H9 (cell line): ENCODE results near the gene TMEM79. TPM values are rescaled to one million over a fixed set of nuclear protein-coding genes. Genes with fewer than 3 reads are reported as not detected.
A peak's percentile ranks its signal among the peaks of the same experiment; 100 is the strongest.

ENCODE experiments used
- DNase-seq: peaks from one replicate; pipeline ENCODE4 v3.0.0-alpha.2; 2017
- H2AFZ ChIP-seq: one replicate; pipeline ENCODE4 v1.6.1; 2013; ENCODE audit warnings: mild to moderate bottlenecking, low read length, control low read depth, moderate library complexity
- H2AK5ac ChIP-seq: 2 replicates; pipeline ENCODE4 v1.6.1; 2013; ENCODE audit warnings: low read length, control low read depth, mixed read lengths; ENCODE audit not compliant: insufficient read length
- H2BK120ac ChIP-seq: one replicate; pipeline ENCODE4 v1.6.1; 2013; ENCODE audit warnings: low read depth, mild to moderate bottlenecking, low read length, control low read depth, inconsistent platforms; ENCODE audit not compliant: poor library complexity, severe bottlenecking
- H2BK12ac ChIP-seq: 2 replicates; pipeline ENCODE4 v1.6.1; 2013; ENCODE audit warnings: low read length, control low read depth, mixed read lengths, low read depth; ENCODE audit not compliant: insufficient read length
- H2BK15ac ChIP-seq: 2 replicates; pipeline ENCODE4 v1.6.1; 2013; ENCODE audit warnings: low read depth, low read length, control low read depth
- H2BK20ac ChIP-seq: one replicate; pipeline ENCODE4 v1.6.1; 2013; ENCODE audit warnings: low read depth, mild to moderate bottlenecking, low read length, control low read depth, inconsistent platforms; ENCODE audit not compliant: poor library complexity, severe bottlenecking
- H2BK5ac ChIP-seq: 2 replicates; pipeline ENCODE4 v1.6.1; 2013; ENCODE audit warnings: low read length, control low read depth, mixed read lengths; ENCODE audit not compliant: insufficient read length
- H3K14ac ChIP-seq: 2 replicates; pipeline ENCODE4 v1.6.1; 2013; ENCODE audit warnings: low read length, control low read depth; ENCODE audit not compliant: insufficient read depth
- H3K18ac ChIP-seq: 2 replicates; pipeline ENCODE4 v1.6.1; 2013; ENCODE audit warnings: low read depth, mild to moderate bottlenecking, mixed read lengths, low read length, control low read depth; ENCODE audit not compliant: insufficient read length
- H3K23ac ChIP-seq: 2 replicates; pipeline ENCODE4 v1.6.1; 2013; ENCODE audit warnings: low read length, control low read depth, mixed read lengths, low read depth; ENCODE audit not compliant: insufficient read length
- H3K23me2 ChIP-seq: 2 replicates; pipeline ENCODE4 v1.6.1; 2013; ENCODE audit warnings: low read depth, mild to moderate bottlenecking, mixed read lengths, low read length, control low read depth; ENCODE audit not compliant: insufficient read length, poor library complexity, severe bottlenecking
- H3K27ac ChIP-seq: 2 replicates; pipeline ENCODE4 v1.5.1; 2013; ENCODE audit warnings: low read length, control low read depth, mixed read lengths, low read depth; ENCODE audit not compliant: insufficient read length
- H3K27me3 ChIP-seq: 2 replicates; pipeline ENCODE4 v1.6.1; 2013; ENCODE audit warnings: low read length, control low read depth, inconsistent platforms; ENCODE audit not compliant: insufficient read depth
- H3K4ac ChIP-seq: 2 replicates; pipeline ENCODE4 v1.6.1; 2013; ENCODE audit warnings: low read depth, mild to moderate bottlenecking, control low read depth, inconsistent platforms, low read length, moderate library complexity
- H3K4me1 ChIP-seq: 2 replicates; pipeline ENCODE4 v1.6.1; 2013; ENCODE audit warnings: low read length, control low read depth, inconsistent platforms; ENCODE audit not compliant: insufficient read depth
- H3K4me2 ChIP-seq: 2 replicates; pipeline ENCODE4 v1.6.1; 2013; ENCODE audit warnings: low read length, control low read depth, mixed read lengths; ENCODE audit not compliant: insufficient read length, insufficient read depth
- H3K56ac ChIP-seq: 2 replicates; pipeline ENCODE4 v1.6.1; 2013; ENCODE audit warnings: low read depth, mild to moderate bottlenecking, mixed read lengths, low read length, control low read depth; ENCODE audit not compliant: insufficient read length
- H3K79me1 ChIP-seq: 2 replicates; pipeline ENCODE4 v1.6.1; 2013; ENCODE audit warnings: low read depth, mild to moderate bottlenecking, moderate library complexity, low read length, control low read depth, inconsistent platforms; ENCODE audit not compliant: insufficient read depth, poor library complexity, severe bottlenecking
- H3K79me2 ChIP-seq: 2 replicates; pipeline ENCODE4 v1.6.1; 2013; ENCODE audit warnings: low read length, control low read depth, inconsistent platforms; ENCODE audit not compliant: insufficient read depth
- H3K9ac ChIP-seq: 2 replicates; pipeline ENCODE4 v1.6.1; 2013; ENCODE audit warnings: low read length, control low read depth, mixed read lengths; ENCODE audit not compliant: insufficient read length; ENCODE audit errors: extremely low read depth
- H3K9me3 ChIP-seq: one replicate; pipeline ENCODE4 v1.6.1; 2013; ENCODE audit warnings: low read depth, low read length, inconsistent platforms; ENCODE audit not compliant: control insufficient read depth
- H3T11ph ChIP-seq: one replicate; pipeline ENCODE4 v1.6.1; 2013; ENCODE audit warnings: mild to moderate bottlenecking, low read length, control low read depth, inconsistent platforms
- H4K20me1 ChIP-seq: one replicate; pipeline ENCODE4 v1.6.1; 2013; ENCODE audit not compliant: control insufficient read depth, insufficient read length, insufficient read depth
- H4K5ac ChIP-seq: 2 replicates; pipeline ENCODE4 v1.6.1; 2013; ENCODE audit warnings: low read depth, mild to moderate bottlenecking, mixed read lengths, low read length, control low read depth; ENCODE audit not compliant: insufficient read length
- H4K8ac ChIP-seq: replicated peaks from 2 replicates; pipeline ENCODE4 v1.6.1; 2013; ENCODE audit warnings: low read length, control low read depth, mixed read lengths, low read depth; ENCODE audit not compliant: insufficient read length
- H4K91ac ChIP-seq: 2 replicates; pipeline ENCODE4 v1.6.1; 2013; ENCODE audit warnings: low read depth, mild to moderate bottlenecking, moderate library complexity, mixed read lengths, low read length, control low read depth; ENCODE audit not compliant: insufficient read length
- H3K27ac Mint-ChIP-seq, 3 experiments: 2 replicates in 2 of 3; 3 replicates in 1 of 3; pipeline ENCODE4 v1.8.0; 2020 to 2021; ENCODE audit warnings: mixed read lengths in 3 of 3, mild to moderate bottlenecking in 1 of 3, moderate library complexity in 1 of 3
- H3K27me3 Mint-ChIP-seq: 2 replicates; pipeline ENCODE4 v1.8.0; 2021; ENCODE audit warnings: low read depth, mild to moderate bottlenecking, moderate library complexity, mixed read lengths
- H3K36me3 Mint-ChIP-seq, 3 experiments: 2 replicates in 2 of 3; 3 replicates in 1 of 3; pipeline ENCODE4 v1.8.0; 2020 to 2021; ENCODE audit warnings: low read depth in 3 of 3, mixed read lengths in 3 of 3; ENCODE audit not compliant: insufficient read depth in 1 of 3
- H3K4me1 Mint-ChIP-seq, 2 experiments: 2 replicates each; pipeline ENCODE4 v1.8.0; 2020; ENCODE audit warnings: mixed read lengths in 2 of 2
- H3K4me3 Mint-ChIP-seq, 2 experiments: 2 replicates in 1 of 2; 3 replicates in 1 of 2; pipeline ENCODE4 v1.8.0; 2020 to 2021; ENCODE audit warnings: mild to moderate bottlenecking in 2 of 2, mixed read lengths in 2 of 2, moderate library complexity in 1 of 2
- H3K9me3 Mint-ChIP-seq, 2 experiments: 2 replicates in 1 of 2; 3 replicates in 1 of 2; pipeline ENCODE4 v1.8.0; 2020; ENCODE audit warnings: mild to moderate bottlenecking in 2 of 2, mixed read lengths in 2 of 2, moderate library complexity in 1 of 2
- CTCF ChIP-seq: fragments of 200-600 bp; sonication (generic); conservative IDR thresholded peaks from 3 replicates; pipeline ENCODE4 v1.8.0; 2021; ENCODE audit warnings: antibody characterized with exemption, mild to moderate bottlenecking
- WGBS: extraction: QIAGEN DNeasy Blood & Tissue Kit; methylation state at CpG from one replicate; pipeline ENCODE4 v1.1.7; 2013; ENCODE audit warnings: missing lambda C conversion rate, low lambda C conversion rate, mixed read lengths; ENCODE audit not compliant: insufficient read length; ENCODE audit errors: extremely low coverage; 5-methylcytosine and 5-hydroxymethylcytosine counted together
- total RNA-seq: library from RNA; stranded (reverse); gene quantifications from 2 replicates; pipeline ENCODE4 v1.2.1, GENCODE V29; 2021

TMEM79 gene
- total RNA-seq, 1 experiment from 2014 or later, result 2.6 TPM

- Mint-ChIP-seq H3K27me3 (no peaks in the 10 kb centered on the region), H3K9me3 (no peaks in the 10 kb centered on the region), H3K36me3 (peaks cover 55 to 89% (median 79%) of the 10 kb centered on the region in 3 experiments), H3K4me1 (no peaks in the 10 kb centered on the region), H3K4me3 (no peak overlapping the region), H3K27ac (no peak overlapping the region)
- no peak overlapping the region for H2BK120ac ChIP-seq
- H3K27ac ChIP-seq, result no peak overlapping the region
- no peaks in the 10 kb centered on the region for H3K79me1 ChIP-seq
- no peak overlapping the region for H2AFZ ChIP-seq
- H3K56ac ChIP-seq, result no peak overlapping the region
- H2BK20ac ChIP-seq, result no peak overlapping the region
- H3K4me2 ChIP-seq, result no peak overlapping the region
- H3K79me2 ChIP-seq, result no peaks in the 10 kb centered on the region
- no peak overlapping the region for H4K8ac ChIP-seq
- no peak overlapping the region for H3K23ac ChIP-seq
- H3K14ac ChIP-seq, result no peak overlapping the region
- H3K9ac ChIP-seq, result no peak overlapping the region
- no peak for DNase-seq
- no peak overlapping the region for H2BK12ac ChIP-seq
- no peaks in the 10 kb centered on the region for H4K20me1 ChIP-seq
- peak; percentile 41; the same call in 2 of the 3 replicates for TF ChIP-seq CTCF
- no peaks in the 10 kb centered on the region for H3K23me2 ChIP-seq
- no peak overlapping the region for H3K4ac ChIP-seq
- no peak overlapping the region for H2BK15ac ChIP-seq
- H4K91ac ChIP-seq, result no peak overlapping the region
- H4K5ac ChIP-seq, result no peak overlapping the region
- H2AK5ac ChIP-seq, result no peak overlapping the region
- no CpG with 5 or more reads among the region's 3 CpGs for WGBS
- no peak overlapping the region for H3K18ac ChIP-seq
- H3K27me3 ChIP-seq, result no peaks in the 10 kb centered on the region
- H3T11ph ChIP-seq, result no peak overlapping the region
- H3K4me1 ChIP-seq, result no peaks in the 10 kb centered on the region
- H3K9me3 ChIP-seq, result no peaks in the 10 kb centered on the region
- H2BK5ac ChIP-seq, result no peak overlapping the region
These were observed 24.3 kb upstream of the TMEM79 start for GRCh38 chr1:156259805-156260204.
